A549 (cell line): ENCODE measurements around the gene SYT1. TPM values are rescaled to one million over a fixed set of nuclear protein-coding genes. Genes with fewer than 3 reads are reported as not detected.
A peak's percentile ranks its signal among the peaks of the same experiment; 100 is the strongest.

ENCODE experiments used
- ATAC-seq, 2 experiments: fragments of 200-7000 bp in 1 of 2; fragments of >200 bp in 1 of 2; cut with Nextera tagmentation in 1 of 2; cut with Tn5 transposase in 1 of 2; 3 replicates each; pipeline versions ENCODE4 v1.8.0 to v1.9.1; 2018 to 2020; ENCODE audit warnings: mild to moderate bottlenecking in 1 of 2, moderate library complexity in 1 of 2
- CTCF ChIA-PET: fragments of 300-600 bp; sonication (Branson Sonifier 250); formaldehyde crosslinking; extraction: SDS; loops from one replicate; lab custom pipeline; 2021; ENCODE audit warnings: antibody characterized with exemption, inconsistent platforms; lab: Yijun Ruan, JAX
- POLR2A ChIA-PET: fragments of 350-600 bp; formaldehyde crosslinking; extraction: SDS; loops from one replicate; lab custom pipeline; 2021; ENCODE audit warnings: antibody characterized with exemption, inconsistent platforms; lab: Yijun Ruan, JAX
- DNase-seq, 2 experiments: peaks; one replicate each; pipeline versions ENCODE4 v3.0.0 to v3.0.0-alpha.2; 2011 to 2016; ENCODE audit warnings: low read depth in 1 of 2, low spot score in 1 of 2
- FAIRE-seq: peaks from 2 replicates; lab custom pipeline; 2011; peaks lifted over from hg19 to GRCh38; lab: Jason Lieb, UNC
- H3K27ac ChIP-seq, 2 experiments: fragments of >200 bp; sonication (Bioruptor Twin); formaldehyde crosslinking; 3 replicates each; pipeline ENCODE4 v1.5.1; 2016 to 2017
- H3K4me1 ChIP-seq: fragments of >200 bp; sonication (Bioruptor Twin); formaldehyde crosslinking; 3 replicates; pipeline ENCODE4 v1.6.1; 2016
- H3K4me2 ChIP-seq: fragments of >200 bp; sonication (Bioruptor Twin); formaldehyde crosslinking; 3 replicates; pipeline ENCODE4 v1.6.1; 2016
- H3K4me3 ChIP-seq: fragments of >200 bp; sonication (Bioruptor Twin); formaldehyde crosslinking; 3 replicates; pipeline ENCODE4 v1.5.1; 2016
- H3K9me3 ChIP-seq: fragments of >200 bp; sonication (Bioruptor Twin); formaldehyde crosslinking; 3 replicates; pipeline ENCODE4 v1.6.1; 2016
- CBX8 ChIP-seq: fragments of 200-600 bp; sonication (generic); IDR thresholded peaks from 2 replicates; pipeline ENCODE4 v1.6.1; 2016
- CEBPB ChIP-seq, 2 experiments: fragments of >200 bp in 1 of 2; sonication (Bioruptor Twin) in 1 of 2; formaldehyde crosslinking in 1 of 2; IDR thresholded peaks; 2 replicates each; pipeline ENCODE4 v1.6.1; 2012 to 2016
- ELK1 ChIP-seq: fragments of 150-350 bp; IDR thresholded peaks from 2 replicates; pipeline ENCODE4 v1.6.1; 2014; ENCODE audit warnings: low read depth, mild to moderate bottlenecking, low read length
- ESRRA ChIP-seq: fragments of 150-350 bp; IDR thresholded peaks from 2 replicates; pipeline ENCODE4 v1.6.1; 2014; ENCODE audit warnings: mild to moderate bottlenecking, low read length, borderline replicate concordance
- FOSL2 ChIP-seq, 2 experiments: fragments of 450-650 bp in 1 of 2; fragments of >200 bp in 1 of 2; sonication (Bioruptor Twin) in 1 of 2; formaldehyde crosslinking; IDR thresholded peaks; 2 replicates each; pipeline versions ENCODE4 v1.5.0 to v1.6.1; 2016 to 2020; ENCODE audit warnings: mild to moderate bottlenecking in 1 of 2, moderate library complexity in 1 of 2
- GATA3 ChIP-seq: IDR thresholded peaks from 2 replicates; pipeline ENCODE4 v1.6.1; 2012; ENCODE audit warnings: borderline replicate concordance
- HEYL ChIP-seq: fragments of 250-450 bp; sonication (Bioruptor Pico); IDR thresholded peaks from 2 replicates; pipeline ENCODE4 v1.8.0; 2021; ENCODE audit warnings: mild to moderate bottlenecking, moderate library complexity
- JUNB ChIP-seq: fragments of >200 bp; sonication (Bioruptor Twin); formaldehyde crosslinking; IDR thresholded peaks from 2 replicates; pipeline ENCODE4 v1.6.1; 2016
- MAX ChIP-seq: IDR thresholded peaks from 2 replicates; pipeline ENCODE4 v1.6.1; 2012
- MYC ChIP-seq: IDR thresholded peaks from 2 replicates; pipeline ENCODE4 v1.6.1; 2012; ENCODE audit warnings: mild to moderate bottlenecking, inconsistent platforms, low read length, improper control_type of control experiment, borderline replicate concordance
- PBX3 ChIP-seq: IDR thresholded peaks from 2 replicates; pipeline ENCODE4 v1.6.1; 2012
- POLR2A ChIP-seq: IDR thresholded peaks from 2 replicates; pipeline ENCODE4 v1.6.1; 2012; ENCODE audit warnings: mild to moderate bottlenecking, low read length
- POLR2AphosphoS2 ChIP-seq: conservative IDR thresholded peaks from 2 replicates; pipeline ENCODE4 v1.6.1; 2012; ENCODE audit warnings: low read length, improper control_type of control experiment, inconsistent platforms
- RAD21 ChIP-seq, 2 experiments: fragments of >200 bp in 1 of 2; sonication (Bioruptor Twin) in 1 of 2; formaldehyde crosslinking in 1 of 2; IDR thresholded peaks in 1 of 2; conservative IDR thresholded peaks in 1 of 2; 2 replicates in 1 of 2; 3 replicates in 1 of 2; pipeline ENCODE4 v1.6.1; 2012 to 2018; ENCODE audit warnings: inconsistent platforms in 1 of 2
- RARB ChIP-seq: fragments of 250-450 bp; sonication (Bioruptor Pico); IDR thresholded peaks from 2 replicates; pipeline ENCODE4 v1.8.0; 2021; ENCODE audit warnings: mild to moderate bottlenecking, moderate library complexity
- RCOR1 ChIP-seq: fragments of 150-350 bp; IDR thresholded peaks from 2 replicates; pipeline ENCODE4 v1.6.1; 2014; ENCODE audit warnings: antibody characterized with exemption, low read length, low read depth
- SREBF2 ChIP-seq: fragments of 450-650 bp; IDR thresholded peaks from 2 replicates; pipeline ENCODE4 v1.6.1; 2014; ENCODE audit warnings: mild to moderate bottlenecking, moderate library complexity
- TFCP2L1 ChIP-seq: fragments of 250-450 bp; sonication (Bioruptor Pico); IDR thresholded peaks from 2 replicates; pipeline ENCODE4 v1.5.0; 2021; ENCODE audit warnings: mild to moderate bottlenecking
- ZFP36 ChIP-seq: fragments of 450-650 bp; IDR thresholded peaks from 2 replicates; pipeline ENCODE4 v1.6.1; 2014; ENCODE audit warnings: borderline replicate concordance; ENCODE audit not compliant: partially characterized antibody
- WGBS: methylation state at CpG from one replicate; pipeline ENCODE4 v1.1.6; 2017; ENCODE audit errors: missing lambda C conversion rate; 5-methylcytosine and 5-hydroxymethylcytosine counted together
- polyA plus RNA-seq, 4 experiments: library from polyadenylated mRNA; depleted of rRNA in 3 of 4; stranded (reverse); fragments of >200 nt; fragmentation: RNase III in 1 of 4; extraction: RNeasy Plus Mini Kit Qiagen cat#74134 plus additional on column Dnase treatment in 1 of 4; gene quantifications; 2 replicates in 3 of 4; 3 replicates in 1 of 4; pipeline ENCODE4 v1.2.3, GENCODE V29; 2011 to 2017

Gene SYT1
- polyA plus RNA-seq, 2 of the 4 experiments (the other 2 are of a cell fraction), result 11.7 to 39.6 TPM

- H3K4me3 ChIP-seq, result no peak overlapping the region
- H3K4me1 ChIP-seq, result 0 out of 3 replicates have a peak, but pooled peaks cover 5% of the 10 kb centered on the region
- CTCF ChIA-PET, result no interaction called here
- no peak overlapping the region for H3K4me2 ChIP-seq
- POLR2A ChIA-PET, result no interaction called here
- no peak overlapping the region for H3K27ac ChIP-seq
- no peaks in the 10 kb centered on the region for H3K9me3 ChIP-seq
- TF ChIP-seq FOSL2 (IDR thresholded peaks at IDR 0.05) (no peak), FOSL2 (CRISPR knock-in tag; IDR thresholded peaks at IDR 0.05) (0 out of 2 replicates have a peak, but pooled peaks have one; percentile 15), PBX3 (no peak)
- 78% methylated on average over 3 of the region's 3 CpGs for WGBS
- FAIRE-seq (no peak), DNase-seq (no peak), ATAC-seq (no peak)
Observed at GRCh38 chr12:79194595-79194994, 330.0 kb downstream of the SYT1 start.

GRCh38 chr12:79199166-79199565 lies 334.6 kb downstream of the SYT1 start:
- Histone ChIP-seq H3K4me2 (no peak overlapping the region), H3K27ac (no peak overlapping the region), H3K4me3 (no peak overlapping the region), H3K4me1 (peaks cover 40% of the 10 kb centered on the region), H3K9me3 (no peaks in the 10 kb centered on the region)
- no peak for ATAC-seq
- no peak for DNase-seq
- 72% methylated on average over 1 of the region's 1 CpG for WGBS
- FAIRE-seq, result no peak
- TF ChIP-seq HEYL (CRISPR knock-in tag), result no peak
- ChIA-PET CTCF (interaction anchor here (1.9 kb wide), 1 partner anchor 15 kb away, joined by 4 read pairs; no protein-coding TSS in a partner anchor), POLR2A (no interaction called here)

GRCh38 chr12:79200176-79200575 lies 335.6 kb downstream of the SYT1 start:
- H3K4me1 ChIP-seq, result peaks cover 44% of the 10 kb centered on the region
- 0 out of 6 replicates have a peak overlapping the region, but pooled peaks of 1 of the 2 experiments have one; percentile 23 for H3K27ac ChIP-seq
- ATAC-seq (no peak), FAIRE-seq (no peak), DNase-seq (no peak)
- no peaks in the 10 kb centered on the region for H3K9me3 ChIP-seq
- POLR2A ChIA-PET, result no interaction called here
- no peak overlapping the region for H3K4me2 ChIP-seq
- 76% methylated on average over 2 of the region's 2 CpGs for WGBS
- TF ChIP-seq PBX3, result no peak
- H3K4me3 ChIP-seq, result no peak overlapping the region
- CTCF ChIA-PET, result interaction anchor here (1.5 to 1.9 kb wide), 2 partner anchors 15 to 16 kb away, joined by 4 to 6 read pairs; no protein-coding TSS in a partner anchor

GRCh38 chr12:79203058-79203647 lies 338.6 kb downstream of the SYT1 start:
- ATAC-seq, result peak; percentile 81 to 87

GRCh38 chr12:79206871-79207270 lies 342.3 kb downstream of the SYT1 start:
- peak in 1 of 2 experiments; percentile 40 for DNase-seq
- ChIA-PET POLR2A (no interaction called here), CTCF (interaction anchor here (0.7 kb wide), 1 partner anchor 58 kb away, joined by 3 read pairs; no protein-coding TSS in a partner anchor)
- H3K4me2 ChIP-seq, result peak overlapping the region; percentile 47
- H3K4me3 ChIP-seq, result no peak overlapping the region
- FAIRE-seq, result no peak
- TF ChIP-seq CEBPB (IDR thresholded peaks at IDR 0.05) (peak in 1 of 2 experiments; percentile 67; a peak in 2 of 4 replicates), HEYL (CRISPR knock-in tag) (no peak), TFCP2L1 (CRISPR knock-in tag) (no peak), ZFP36 (no peak), GATA3 (peak; percentile 70; the same call in 1 of the 2 replicates), POLR2AphosphoS2 (no peak), CBX8 (no peak), ELK1 (no peak), RAD21 (conservative IDR thresholded peaks at IDR 0.05 in 1 of 2, IDR thresholded peaks at IDR 0.05 in 1 of 2) (peak in 1 of 2 experiments; percentile 3; a peak in 1 of 5 replicates), MAX (peak; percentile 44; the same call in 1 of the 2 replicates), ESRRA (no peak), POLR2A (no peak), SREBF2 (no peak), RARB (CRISPR knock-in tag) (no peak), MYC (no peak)
- peaks cover 53% of the 10 kb centered on the region for H3K4me1 ChIP-seq
- H3K27ac ChIP-seq, result peak overlapping the region; percentile 26 to 40; a peak in 4 of 6 replicates
- H3K9me3 ChIP-seq, result no peaks in the 10 kb centered on the region
- ATAC-seq, result no peak
- WGBS, result 77% methylated on average over 1 of the region's 1 CpG

More at GRCh38 chr12:79203058-79203647, 338.6 kb downstream of the SYT1 start:
- 6% methylated on average over 9 of the region's 9 CpGs for WGBS
- peak overlapping the region; percentile 95 for H3K4me2 ChIP-seq
- FAIRE-seq (peak; percentile 91), DNase-seq (peak; percentile 16 to 42)
- H3K4me1 ChIP-seq, result peaks cover 63% of the 10 kb centered on the region
- ChIA-PET CTCF (interaction anchor here (0.7 to 1.5 kb wide), 3 partner anchors 9 to 733 kb away, joined by 3 read pairs; no protein-coding TSS in a partner anchor), POLR2A (no interaction called here)
- TF ChIP-seq JUNB, result no peak
- TF ChIP-seq FOSL2 (IDR thresholded peaks at IDR 0.05), result no peak
- TF ChIP-seq FOSL2 (CRISPR knock-in tag; IDR thresholded peaks at IDR 0.05), result peak; percentile 20; the same call in 1 of the 2 replicates
- TF ChIP-seq RCOR1, result no peak
- H3K4me3 ChIP-seq, result peak overlapping the region; percentile 41
- peak overlapping the region; percentile 56 to 71 for H3K27ac ChIP-seq
- no peaks in the 10 kb centered on the region for H3K9me3 ChIP-seq
